ENCODE data around the gene PUS1.

The PUS1 gene

DNA sequence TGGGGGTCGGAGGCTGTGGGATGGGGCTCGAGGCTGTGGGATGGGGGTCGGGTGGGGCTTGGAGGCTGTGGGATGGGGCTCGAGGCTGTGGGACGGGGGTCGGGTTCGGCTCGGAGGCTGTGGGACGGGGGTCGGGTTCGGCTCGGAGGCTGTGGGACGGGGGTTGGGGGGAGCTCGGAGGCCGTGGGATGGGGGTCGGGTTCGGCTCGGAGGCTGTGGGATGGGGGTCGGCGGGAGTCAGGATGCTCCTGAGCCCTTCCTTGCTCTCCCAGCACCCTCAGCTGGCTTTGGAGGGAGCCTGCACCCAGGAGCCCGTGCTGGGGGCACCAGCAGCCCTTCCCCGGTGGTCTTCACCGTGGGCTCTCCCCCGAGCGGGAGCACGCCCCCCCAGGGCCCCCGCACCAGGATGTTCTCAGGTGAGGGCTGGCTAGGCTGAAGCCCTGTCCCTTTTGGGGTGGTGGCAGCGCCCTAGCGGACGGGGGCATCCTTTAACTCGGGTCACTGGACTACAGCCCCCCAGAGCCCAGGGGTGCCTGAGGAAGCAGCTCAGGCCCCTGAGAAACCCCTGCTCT is 11.9 kb upstream of the PUS1 start:
- no peak for FAIRE-seq

DNA sequence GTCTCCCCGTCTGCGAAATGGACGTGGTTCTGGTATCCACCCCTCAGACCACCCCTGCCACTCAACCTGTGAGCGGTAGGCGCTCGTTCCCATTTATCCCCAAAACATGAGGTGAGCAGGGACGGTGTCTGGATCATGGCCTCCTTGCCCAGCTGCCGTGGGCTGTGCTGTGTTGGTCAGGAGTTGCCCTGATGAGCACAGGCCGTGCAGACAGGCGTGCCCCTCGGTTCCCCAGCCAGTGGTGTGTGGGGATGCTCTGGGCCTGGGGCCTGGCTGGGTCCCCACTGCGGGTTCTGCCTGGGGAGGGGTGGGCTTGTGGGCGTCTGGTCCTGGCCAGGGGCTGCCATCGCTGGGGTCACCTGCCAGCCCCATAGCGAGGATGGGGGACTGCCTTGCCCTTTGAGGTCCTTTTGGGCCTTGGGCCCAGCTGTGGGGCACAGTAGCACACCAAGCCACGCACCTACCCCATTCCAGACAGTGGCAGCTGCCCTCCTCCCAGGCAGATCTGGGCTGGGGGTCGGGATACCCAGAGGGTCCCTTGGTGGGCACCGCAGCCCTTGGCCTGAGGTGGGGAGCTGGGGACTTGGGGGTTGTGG is 11.3 kb upstream of the PUS1 start:
- no peak for FAIRE-seq

DNA sequence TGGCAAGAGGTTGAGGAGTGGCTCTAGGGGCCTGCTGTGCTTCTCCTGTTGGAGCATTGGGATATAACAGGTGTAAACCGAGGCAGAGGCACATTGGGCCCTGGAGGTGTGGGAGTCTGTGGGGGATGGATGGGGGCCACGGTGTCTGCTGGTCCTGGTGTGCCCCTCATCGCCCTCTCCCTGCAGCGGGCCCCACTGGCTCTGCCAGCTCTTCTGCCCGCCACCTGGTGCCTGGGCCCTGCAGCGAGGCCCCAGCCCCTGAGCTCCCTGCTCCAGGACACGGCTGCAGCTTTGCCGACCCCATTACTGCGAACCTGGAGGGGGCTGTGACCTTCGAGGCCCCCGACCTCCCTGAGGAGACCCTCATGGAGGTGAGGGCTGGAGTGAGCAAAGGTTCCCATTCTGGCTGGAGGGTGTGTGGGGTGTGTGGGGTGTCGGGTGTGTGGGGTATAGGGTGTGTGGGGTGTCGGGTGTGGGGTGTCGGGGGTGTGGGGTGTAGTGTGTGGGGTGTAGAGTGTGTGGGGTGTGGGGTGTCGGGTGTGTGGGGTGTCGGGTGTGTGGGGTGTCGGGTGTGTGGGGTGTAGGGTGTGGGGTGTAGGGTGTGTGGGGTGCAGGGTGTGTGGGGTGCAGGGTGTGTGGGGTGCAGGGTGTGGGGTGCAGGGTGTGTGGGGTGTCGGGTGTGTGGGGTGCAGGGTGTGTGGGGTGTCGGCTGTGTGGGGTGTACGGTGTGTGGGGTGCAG is 10.6 kb upstream of the PUS1 start:
- no peak for FAIRE-seq

DNA sequence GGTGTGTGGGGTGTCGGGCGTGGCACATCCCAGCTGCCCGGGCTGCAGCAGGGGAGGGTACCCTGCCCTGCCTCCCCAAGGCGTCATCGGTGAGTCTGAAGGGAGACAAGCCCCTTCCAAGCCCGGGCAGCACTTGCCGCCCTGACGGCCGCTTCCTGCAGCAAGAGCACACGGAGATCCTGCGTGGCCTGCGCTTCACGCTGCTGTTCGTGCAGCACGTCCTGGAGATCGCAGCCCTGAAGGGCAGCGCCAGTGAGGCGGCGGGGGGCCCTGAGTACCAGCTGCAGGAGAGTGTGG is 10.1 kb upstream of the PUS1 start:
- FAIRE-seq: no peak

DNA sequence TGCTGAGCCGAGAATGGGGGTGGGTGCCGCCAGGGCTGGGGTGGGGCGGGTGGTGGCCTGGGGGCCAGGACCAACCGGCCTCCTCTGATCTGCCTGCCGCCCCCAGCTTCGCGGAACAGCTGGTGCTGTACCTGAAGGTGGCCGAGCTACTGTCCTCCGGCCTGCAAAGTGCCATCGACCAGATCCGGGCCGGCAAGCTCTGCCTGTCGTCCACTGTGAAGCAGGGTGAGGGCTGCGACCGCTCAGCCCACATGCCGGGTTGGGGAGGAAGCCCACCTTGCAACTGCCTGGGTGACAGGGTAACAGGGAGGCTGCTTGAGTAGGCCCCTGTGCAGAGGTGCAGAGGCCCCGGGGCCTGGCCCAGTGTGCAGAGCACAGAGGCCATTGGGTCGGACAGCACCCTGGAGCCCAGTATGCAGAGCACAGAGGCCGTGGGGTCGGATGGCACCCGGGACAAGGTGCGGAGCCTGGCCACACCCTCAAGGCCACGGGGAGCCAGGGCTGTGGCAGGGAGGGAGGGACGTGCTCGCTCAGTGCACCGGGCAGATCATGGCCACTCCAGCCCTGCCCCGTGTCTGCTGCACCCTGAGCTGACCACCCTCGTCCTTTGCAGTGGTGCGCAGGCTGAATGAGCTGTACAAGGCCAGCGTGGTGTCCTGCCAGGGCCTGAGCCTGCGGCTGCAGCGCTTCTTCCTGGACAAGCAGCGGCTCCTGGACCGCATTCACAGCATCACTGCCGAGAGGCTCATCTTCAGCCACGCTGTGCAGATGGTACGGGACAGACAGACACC is 9.5 kb upstream of the PUS1 start:
- FAIRE-seq: no peak

DNA sequence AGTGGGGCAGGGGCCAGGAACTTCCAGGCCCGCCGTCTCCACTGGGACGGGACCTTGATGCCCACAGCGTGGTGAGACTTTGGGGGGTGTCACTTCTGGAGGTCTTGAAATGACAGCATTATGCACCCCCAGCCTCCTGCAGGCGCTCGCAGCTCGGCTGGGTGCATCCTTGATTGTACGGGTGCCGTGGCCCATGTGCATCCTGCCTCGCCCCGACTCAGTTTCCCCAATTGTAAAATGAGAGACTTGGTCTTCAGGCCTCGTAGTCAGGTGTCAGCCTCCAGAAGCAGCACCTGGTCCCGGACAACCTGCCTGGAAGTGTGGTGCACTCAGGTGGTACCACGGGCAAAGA is 8.9 kb upstream of the PUS1 start:
- FAIRE-seq: no peak

DNA sequence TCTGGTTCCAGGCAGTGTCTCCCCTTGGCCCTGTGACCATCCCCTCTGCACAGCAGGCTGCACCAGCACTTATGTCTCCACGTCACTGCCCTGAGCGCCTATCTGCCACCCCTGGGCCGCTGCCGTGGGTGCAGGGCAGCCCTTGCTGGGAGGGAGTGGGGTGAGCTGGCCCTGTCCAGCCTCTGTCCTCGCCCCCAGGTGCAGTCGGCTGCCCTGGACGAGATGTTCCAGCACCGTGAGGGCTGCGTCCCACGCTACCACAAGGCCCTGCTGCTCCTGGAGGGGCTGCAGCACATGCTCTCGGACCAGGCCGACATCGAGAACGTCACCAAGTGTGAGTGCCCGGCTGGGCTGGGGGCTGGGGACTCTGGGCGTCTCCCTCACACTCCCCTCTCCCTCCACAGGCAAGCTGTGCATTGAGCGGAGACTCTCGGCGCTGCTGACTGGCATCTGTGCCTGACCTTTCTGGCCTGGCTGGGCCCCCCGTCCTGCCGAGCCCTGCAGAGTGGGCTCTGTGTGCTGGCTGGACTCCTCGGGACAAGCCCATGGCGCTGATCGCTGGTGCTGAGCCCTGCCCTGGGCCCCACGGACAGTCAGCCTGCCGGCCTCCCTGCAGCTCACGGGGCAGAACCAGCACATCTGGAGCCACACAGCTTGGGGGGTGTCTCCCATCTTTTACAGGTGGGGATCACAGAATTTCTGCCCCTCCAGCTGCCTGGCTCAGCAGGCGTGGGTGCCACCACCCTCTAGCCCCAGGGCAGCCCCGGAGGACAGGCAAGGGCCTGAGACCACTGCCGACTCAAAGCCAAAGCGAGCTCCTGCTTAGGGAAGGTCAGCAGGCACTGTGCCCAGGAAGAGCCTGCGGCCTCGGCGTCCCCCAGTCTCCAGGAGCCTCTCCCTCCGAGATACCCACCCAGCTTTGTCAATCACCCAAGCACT is 7.9 kb upstream of the PUS1 start:
- no peak for FAIRE-seq

DNA sequence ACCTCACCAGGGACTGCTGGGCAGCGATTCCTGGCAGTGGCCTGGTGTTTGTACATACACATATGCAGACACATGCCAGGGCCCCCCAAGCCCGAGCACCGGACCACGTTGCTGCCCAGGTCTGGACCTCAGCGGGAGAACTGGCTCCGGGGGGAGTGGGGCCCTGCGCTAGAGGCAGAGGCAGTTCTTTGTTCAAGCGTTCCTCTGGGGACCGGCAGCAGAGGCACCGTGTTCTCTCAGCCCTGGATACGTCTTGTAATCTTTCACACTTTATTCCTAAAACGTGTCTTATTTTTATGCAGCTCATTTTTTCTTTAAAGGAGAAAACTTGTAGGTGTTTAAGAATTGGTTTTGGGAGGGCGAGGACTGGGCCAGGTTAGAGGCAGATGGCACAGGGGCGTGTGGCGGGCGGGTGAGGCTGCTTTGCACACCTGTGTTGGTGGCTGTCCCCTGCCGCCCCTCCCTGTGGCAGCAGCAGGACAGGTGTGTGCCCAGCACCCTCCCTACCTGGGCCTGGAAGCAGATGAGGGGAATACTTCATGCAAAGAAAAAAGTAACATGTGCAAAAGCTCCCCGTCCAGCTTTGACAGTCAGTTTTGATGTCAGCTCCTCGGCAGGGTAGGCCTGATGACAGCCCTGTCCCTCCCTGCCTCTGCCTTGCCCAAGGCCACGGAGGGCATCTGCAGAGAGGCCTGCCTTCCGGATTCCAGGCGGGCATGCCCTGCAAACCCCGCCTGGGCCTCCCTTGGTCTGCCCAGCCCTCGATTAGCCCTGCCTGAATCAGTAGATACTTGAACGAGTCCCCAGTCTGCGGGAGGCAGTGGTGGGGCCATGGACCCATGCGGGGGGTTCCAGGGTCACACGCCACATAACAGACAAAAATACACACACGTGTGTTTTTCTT is 7.0 kb upstream of the PUS1 start:
- FAIRE-seq: no peak

DNA sequence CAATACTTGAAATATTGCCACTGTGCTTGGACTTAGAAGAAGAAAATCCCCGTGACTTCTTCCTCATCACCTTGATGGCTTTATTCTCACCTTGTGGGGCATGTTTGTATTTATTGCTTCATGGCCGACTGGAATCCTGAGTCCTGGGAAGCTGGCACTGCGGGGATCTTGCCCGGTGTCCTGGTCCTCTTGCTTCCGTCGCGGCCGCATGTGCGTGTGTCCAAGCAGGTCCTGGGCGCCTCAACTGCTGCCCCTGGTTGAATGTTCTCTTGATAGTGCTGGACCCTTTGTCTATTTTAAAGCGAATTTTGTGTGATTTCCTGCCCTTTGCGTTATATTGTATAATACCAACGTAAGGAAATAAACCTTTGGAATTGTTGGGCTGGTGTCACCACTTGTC is 6.3 kb upstream of the PUS1 start:
- no peak for FAIRE-seq

DNA sequence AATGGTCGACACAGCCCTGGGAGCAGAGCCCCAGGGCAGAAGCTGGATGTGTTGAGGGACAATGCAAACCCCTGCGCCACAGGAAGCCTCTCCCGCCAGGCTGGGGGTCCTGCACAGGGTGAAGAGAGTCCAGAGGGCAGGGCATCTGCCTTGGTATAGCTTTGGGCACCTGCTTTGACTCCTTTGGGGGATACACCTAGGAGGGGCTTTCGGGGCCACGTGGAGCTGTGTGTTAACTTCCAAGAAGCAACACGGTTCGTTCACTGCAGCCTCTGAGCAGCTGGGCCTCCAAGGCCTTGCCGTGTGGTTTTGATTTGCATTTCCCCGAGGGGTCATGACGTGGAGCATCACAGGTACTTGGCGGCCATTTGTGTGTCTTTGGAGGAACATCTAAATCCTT is 5.8 kb upstream of the PUS1 start:
- FAIRE-seq: no peak

DNA sequence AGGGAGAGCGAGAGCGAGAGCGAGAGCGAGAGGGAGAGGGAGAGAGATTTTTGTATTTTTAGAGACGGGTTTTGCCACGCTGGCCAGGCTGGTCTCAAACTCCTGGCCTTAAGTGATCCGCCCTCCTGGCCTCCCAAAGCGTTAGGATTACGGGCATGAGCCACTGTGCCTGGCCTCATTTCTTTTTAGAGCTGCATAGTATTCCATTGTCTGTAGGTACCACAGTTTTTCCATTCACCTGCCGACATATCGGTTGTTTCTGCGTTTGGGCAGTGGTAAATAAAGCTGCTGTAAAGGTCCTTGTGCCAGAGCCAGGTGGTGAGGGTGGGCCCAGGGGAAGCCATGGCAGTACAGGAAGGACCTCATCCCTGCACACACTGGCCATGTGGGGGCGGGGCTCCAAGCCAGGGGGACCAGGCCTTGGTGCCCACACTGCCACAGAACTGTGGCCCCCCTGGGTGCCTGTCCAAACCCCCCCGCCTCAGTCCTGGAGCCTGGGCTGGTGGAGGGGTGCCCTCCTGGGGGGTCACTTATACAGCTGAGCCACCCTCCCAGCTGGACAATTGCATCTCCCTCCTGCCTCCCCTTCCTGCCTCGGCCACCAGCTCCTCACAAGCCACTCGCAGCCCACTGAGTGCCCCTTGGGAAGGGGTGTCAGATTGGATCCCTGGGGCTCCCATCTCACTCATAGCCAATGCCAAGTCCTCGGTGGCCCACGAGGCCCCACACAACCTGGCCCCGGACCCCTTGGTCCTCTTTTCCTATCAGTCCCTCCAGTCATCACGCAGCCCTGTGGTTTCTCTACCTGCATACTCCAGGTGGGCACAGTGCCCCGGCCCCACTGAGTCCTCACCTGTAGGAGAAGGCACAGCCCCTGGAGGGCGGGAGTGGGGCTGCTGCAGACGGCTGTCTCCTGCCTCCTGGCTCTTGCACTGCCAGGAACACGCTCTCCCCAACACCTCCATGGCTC is 1.7 kb upstream of the PUS1 start:
- FAIRE-seq: no peak

DNA sequence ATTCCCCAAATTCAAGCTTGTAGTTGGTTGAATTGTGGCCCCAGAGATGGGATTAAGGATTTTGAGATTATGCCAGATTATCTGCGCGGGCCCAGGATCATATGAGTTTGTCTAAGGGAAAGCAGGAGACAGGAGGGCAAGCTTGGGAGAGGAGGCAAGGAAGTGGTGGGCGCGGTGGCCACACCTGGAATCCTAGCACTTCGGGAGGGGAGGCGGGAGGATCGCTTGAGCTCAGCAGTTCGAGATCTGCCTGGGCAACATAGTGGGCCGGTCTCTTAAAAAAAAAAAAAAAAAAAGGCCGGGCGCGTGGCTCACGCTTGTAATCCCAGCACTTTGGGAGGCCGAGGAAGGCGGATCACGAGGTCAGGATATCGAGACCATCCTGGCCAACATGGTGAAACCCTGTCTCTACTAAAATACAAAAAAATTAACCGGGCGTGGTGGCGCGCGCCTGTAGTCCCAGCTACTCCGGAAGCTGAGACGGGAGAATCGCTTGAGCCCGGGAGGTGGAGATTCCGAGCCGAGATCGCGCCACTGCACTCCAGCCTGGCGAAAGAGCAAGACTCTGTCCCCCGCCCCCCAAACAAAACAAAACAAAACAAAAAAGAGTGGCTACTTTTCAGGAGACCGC is 881 bp upstream of the PUS1 start:
- FAIRE-seq: no peak

DNA sequence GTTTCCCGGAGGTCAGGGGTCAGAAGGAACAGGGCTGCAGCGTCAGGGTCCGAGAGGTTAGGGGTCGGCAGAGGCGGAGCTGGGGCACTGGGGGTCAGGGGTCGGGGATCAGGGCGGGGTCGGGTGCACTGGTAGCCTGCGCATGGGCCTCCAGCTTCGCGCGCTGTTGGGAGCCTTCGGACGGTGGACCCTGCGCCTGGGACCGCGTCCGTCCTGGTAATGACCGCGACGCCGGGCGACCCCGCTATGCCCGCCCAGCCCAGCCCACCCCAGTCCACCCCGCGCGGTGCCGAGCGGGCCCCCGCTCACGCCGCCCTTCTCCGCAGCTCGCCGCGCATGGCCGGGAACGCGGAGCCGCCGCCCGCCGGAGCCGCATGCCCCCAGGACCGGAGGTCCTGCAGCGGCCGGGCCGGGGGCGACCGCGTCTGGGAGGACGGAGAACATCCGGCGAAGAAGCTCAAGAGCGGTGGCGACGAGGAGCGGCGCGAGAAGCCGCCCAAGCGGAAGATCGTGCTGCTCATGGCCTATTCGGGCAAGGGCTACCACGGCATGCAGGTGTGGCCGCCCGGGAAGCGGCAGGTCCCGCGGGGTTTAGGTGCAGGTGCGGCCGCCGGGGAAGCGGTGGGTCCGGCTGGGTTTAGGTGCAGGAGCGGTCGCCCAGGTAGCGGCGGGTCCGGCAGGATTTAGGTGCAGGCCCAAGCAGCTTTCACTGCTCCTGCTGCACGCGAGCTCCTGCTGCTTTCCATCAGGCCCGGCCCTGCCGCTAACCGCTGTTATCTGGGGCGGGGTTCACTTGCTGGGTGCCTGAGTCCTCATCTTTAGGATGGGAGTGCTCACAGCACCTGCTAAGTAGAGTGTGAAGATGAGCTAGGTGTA is 743 bp downstream of the PUS1 start:
- FAIRE-seq: no peak

DNA sequence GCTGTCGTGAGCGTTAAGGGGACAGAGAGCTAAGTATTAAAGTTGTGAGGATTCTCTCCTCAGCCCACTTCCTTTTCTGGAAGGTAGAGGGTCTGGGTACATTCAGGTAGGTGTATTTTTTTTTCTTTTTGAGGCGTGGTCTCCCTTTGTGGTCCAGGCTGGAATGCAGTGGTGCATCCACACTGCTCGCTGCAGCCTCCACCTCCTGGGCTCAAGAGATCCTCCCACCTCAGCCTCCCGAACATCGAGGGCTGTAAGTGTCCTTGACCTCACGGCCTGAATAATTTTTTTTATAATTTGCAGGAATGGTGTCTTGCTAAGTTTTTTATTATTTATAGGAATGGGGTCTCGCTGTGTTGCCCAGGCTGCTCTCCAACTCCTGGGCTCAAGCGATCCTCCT is 1.4 kb downstream of the PUS1 start:
- FAIRE-seq: no peak

DNA sequence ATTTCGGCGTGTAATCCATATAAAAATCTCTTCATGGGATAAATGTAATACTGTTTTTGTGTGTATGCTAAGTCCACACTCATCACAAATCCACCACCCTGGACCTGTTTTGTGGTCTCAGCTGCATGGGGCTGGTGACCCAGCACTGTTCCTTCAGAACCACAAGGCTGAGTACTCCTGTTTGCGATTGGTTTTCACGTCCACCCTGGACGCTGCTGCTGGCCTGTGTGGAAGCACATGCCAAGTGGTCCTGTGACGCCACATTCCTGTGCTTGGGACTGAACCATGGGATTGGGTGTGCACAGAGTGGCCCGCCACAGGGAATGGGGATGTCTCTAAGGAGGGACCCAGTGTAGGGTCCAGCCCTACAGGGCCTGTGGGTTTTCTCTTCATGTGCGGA is 4.3 kb downstream of the PUS1 start:
- no peak for FAIRE-seq

DNA sequence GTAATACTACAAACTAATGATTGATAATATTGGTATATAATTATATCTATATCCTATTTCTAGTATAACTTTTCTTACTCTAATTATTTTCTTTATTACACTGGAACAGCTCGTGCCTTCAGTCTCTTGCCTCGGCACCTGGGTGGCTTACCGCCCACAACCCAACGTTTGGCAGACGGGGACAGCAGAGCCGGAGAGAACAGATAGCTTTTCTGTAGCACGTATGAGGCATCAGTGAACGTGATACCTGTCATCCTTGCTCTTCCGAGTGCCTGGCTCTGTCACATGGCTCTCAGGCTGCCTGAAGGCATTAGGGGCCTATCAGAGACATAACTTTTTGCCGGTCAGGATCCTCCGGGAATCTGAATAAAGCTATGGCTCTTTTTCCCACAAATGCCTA is 5.5 kb downstream of the PUS1 start:
- FAIRE-seq: no peak

DNA sequence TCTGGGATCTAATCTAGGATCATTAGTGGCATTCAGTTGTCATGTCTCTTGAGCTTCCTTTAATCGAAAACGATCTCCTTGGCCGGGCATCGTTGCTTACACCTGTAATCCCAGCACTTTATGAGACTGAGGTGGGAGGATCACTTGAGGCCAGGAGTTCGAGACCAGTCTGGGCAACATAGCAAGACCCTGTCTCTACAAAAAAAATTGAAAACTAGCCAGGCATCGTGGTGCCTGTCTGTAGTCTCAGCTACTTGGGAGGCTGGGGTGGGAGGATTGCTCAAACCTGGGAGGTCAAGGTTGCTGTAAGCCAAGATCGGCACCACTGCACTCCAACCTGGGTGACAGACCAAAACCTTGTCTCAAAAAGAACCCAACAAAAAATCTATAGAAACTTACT is 9.0 kb downstream of the PUS1 start:
- FAIRE-seq: no peak

DNA sequence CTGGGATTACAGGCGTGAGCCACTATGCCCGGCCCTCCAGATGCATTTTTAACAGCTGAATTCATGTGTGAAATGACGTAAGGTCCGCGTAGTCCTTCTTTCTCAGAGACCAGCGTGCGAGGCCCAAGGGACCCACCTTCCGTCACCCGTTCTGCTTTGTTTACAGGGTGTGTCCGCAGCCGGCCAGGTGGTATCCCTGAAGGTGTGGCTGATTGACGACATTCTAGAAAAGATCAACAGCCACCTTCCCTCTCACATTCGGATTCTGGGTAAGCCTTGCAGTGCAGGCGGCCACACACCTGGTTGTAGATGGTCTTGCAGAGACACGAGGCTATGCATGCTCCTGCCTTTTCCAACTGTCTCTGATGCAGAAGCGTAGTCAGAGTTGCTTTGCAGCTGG is 9.9 kb downstream of the PUS1 start:
- no peak for FAIRE-seq

DNA sequence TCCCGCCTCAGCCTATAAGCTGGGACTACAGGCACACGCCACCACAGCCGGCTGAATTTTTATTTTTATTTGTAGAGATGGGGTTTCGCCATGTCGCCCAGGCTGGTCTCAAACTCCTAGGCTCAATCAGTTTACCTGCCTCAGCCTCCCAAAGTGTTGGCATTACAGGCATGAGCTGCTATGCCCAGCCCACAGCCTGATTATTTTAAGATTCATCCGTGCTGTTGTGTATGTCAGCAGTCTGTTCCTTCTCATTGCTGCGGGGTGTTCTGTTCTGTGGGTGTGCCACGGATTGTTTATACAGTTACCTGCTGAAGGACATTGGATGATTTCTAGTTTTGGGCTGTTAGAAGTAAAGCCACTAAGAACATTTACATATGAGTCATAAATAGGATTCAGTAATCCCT is 11.1 kb downstream of the PUS1 start:
- FAIRE-seq: no peak

Data from TTC549 (cell line).